ENCODE measurements around the gene ODF2. TPM values are rescaled to one million over a fixed set of nuclear protein-coding genes. Genes with fewer than 3 reads are reported as not detected.

Gene ODF2
- total RNA-seq, 1 experiment from 2014 or later, result 31.2 TPM

GRCh38 chr9:128493424-128493823 lies 37.6 kb downstream of the ODF2 start:
- Histone ChIP-seq H3K9me2 (replicated peaks; ENCODE audit: low read length) (no peaks in the 10 kb centered on the region), H3K4me3 (ENCODE audit: low read length) (no peak overlapping the region), H3K27me3 (ENCODE audit: low read length) (no peaks in the 10 kb centered on the region), H3K4me1 (ENCODE audit: insufficient read depth, low read length) (no peaks in the 10 kb centered on the region), H3K4me2 (ENCODE audit: low read length) (no peak overlapping the region), H3F3A (ENCODE audit: low read length, unreplicated experiment) (no peaks in the 10 kb centered on the region), H3K9me3 (ENCODE audit: low read length) (no peaks in the 10 kb centered on the region), H2AFZ (ENCODE audit: low read length) (no peak overlapping the region), H3K27ac (ENCODE audit: low read length) (no peak overlapping the region), H3K9ac (ENCODE audit: low read length) (no peak overlapping the region), H3K79me2 (ENCODE audit: low read length) (no peaks in the 10 kb centered on the region), H4K20me1 (ENCODE audit: low read length) (no peaks in the 10 kb centered on the region), H3K36me3 (ENCODE audit: low read depth, low read length) (peaks cover 2% of the 10 kb centered on the region; the same call in 1 of the 2 replicates)
- BruUV-seq (replicated peaks), result no TSS peak
- intact Hi-C loops (cut with micrococcal nuclease), result no loop called here
- ChIA-PET CTCF (no interaction called here), POLR2A (ENCODE audit: unreplicated experiment) (no interaction called here)
- no peak for DNase-seq
- TF ChIP-seq CTCF (conservative IDR thresholded peaks at IDR 0.05; ENCODE audit: low read depth, low read length), result no peak
- no peak for ATAC-seq

- TF ChIP-seq EZH2 (IDR thresholded peaks at IDR 0.05; ENCODE audit: low read length, unreplicated experiment) (no peak), EZH2phosphoT487 (IDR thresholded peaks at IDR 0.05; ENCODE audit: borderline replicate concordance, low read length) (no peak), CTCF (conservative IDR thresholded peaks at IDR 0.05; ENCODE audit: low read depth, low read length) (no peak)
- ChIA-PET CTCF (no interaction called here), POLR2A (ENCODE audit: unreplicated experiment) (no interaction called here)
- DNase-seq (no peak), ATAC-seq (no peak)
- H4K20me1 ChIP-seq (ENCODE audit: low read length), result no peaks in the 10 kb centered on the region
- H3K9ac ChIP-seq (ENCODE audit: low read length), result no peak overlapping the region
- no peaks in the 10 kb centered on the region for H3K9me3 ChIP-seq (ENCODE audit: low read length)
- H3K36me3 ChIP-seq (ENCODE audit: low read depth, low read length), result peaks cover 2% of the 10 kb centered on the region; the same call in 1 of the 2 replicates
- intact Hi-C loops (cut with micrococcal nuclease), result no loop called here
- no peaks in the 10 kb centered on the region for H3K4me1 ChIP-seq (ENCODE audit: insufficient read depth, low read length)
- H3F3A ChIP-seq (ENCODE audit: low read length, unreplicated experiment), result no peaks in the 10 kb centered on the region
- BruUV-seq (replicated peaks), result no TSS peak
- no peak overlapping the region for H2AFZ ChIP-seq (ENCODE audit: low read length)
- no peak overlapping the region for H3K27ac ChIP-seq (ENCODE audit: low read length)
- H3K27me3 ChIP-seq (ENCODE audit: low read length), result no peaks in the 10 kb centered on the region
- no peak overlapping the region for H3K4me3 ChIP-seq (ENCODE audit: low read length)
- H3K9me2 ChIP-seq (replicated peaks; ENCODE audit: low read length), result no peaks in the 10 kb centered on the region
- H3K4me2 ChIP-seq (ENCODE audit: low read length), result no peak overlapping the region
- H3K79me2 ChIP-seq (ENCODE audit: low read length), result no peaks in the 10 kb centered on the region
These were observed 38.4 kb downstream of the ODF2 start for GRCh38 chr9:128494108-128494745.

GRCh38 chr9:128494746-128495129 lies 38.9 kb downstream of the ODF2 start:
- Histone ChIP-seq H3K9me3 (ENCODE audit: low read length) (no peaks in the 10 kb centered on the region), H4K20me1 (ENCODE audit: low read length) (no peaks in the 10 kb centered on the region), H2AFZ (ENCODE audit: low read length) (no peak overlapping the region), H3K4me1 (ENCODE audit: insufficient read depth, low read length) (no peaks in the 10 kb centered on the region), H3F3A (ENCODE audit: low read length, unreplicated experiment) (no peaks in the 10 kb centered on the region), H3K4me2 (ENCODE audit: low read length) (no peak overlapping the region), H3K9ac (ENCODE audit: low read length) (no peak overlapping the region), H3K27me3 (ENCODE audit: low read length) (no peaks in the 10 kb centered on the region), H3K79me2 (ENCODE audit: low read length) (no peaks in the 10 kb centered on the region), H3K4me3 (ENCODE audit: low read length) (no peak overlapping the region), H3K27ac (ENCODE audit: low read length) (no peak overlapping the region), H3K36me3 (ENCODE audit: low read depth, low read length) (peaks cover 2% of the 10 kb centered on the region; the same call in 1 of the 2 replicates), H3K9me2 (replicated peaks; ENCODE audit: low read length) (no peaks in the 10 kb centered on the region)
- DNase-seq (no peak), ATAC-seq (no peak)
- ChIA-PET CTCF (no interaction called here), POLR2A (ENCODE audit: unreplicated experiment) (no interaction called here)
- no peak for TF ChIP-seq EZH2phosphoT487 (IDR thresholded peaks at IDR 0.05; ENCODE audit: borderline replicate concordance, low read length)
- TF ChIP-seq EZH2 (IDR thresholded peaks at IDR 0.05; ENCODE audit: low read length, unreplicated experiment), result no peak
- no peak for TF ChIP-seq CTCF (conservative IDR thresholded peaks at IDR 0.05; ENCODE audit: low read depth, low read length)
- BruUV-seq (replicated peaks), result no TSS peak
- intact Hi-C loops (cut with micrococcal nuclease), result no loop called here

Measured in PC-3 (cell line).